Panc1 (cell line): Measurements from ENCODE around the gene HAUS6. TPM values are rescaled to one million over a fixed set of nuclear protein-coding genes. Genes with fewer than 3 reads are reported as not detected.
"Not testable (repeated sequence)": the region's sequence is repeated elsewhere in the genome, so short reads cannot be mapped to it uniquely, and the experiment has no call there.

ENCODE experiments used
- ATAC-seq: fragments of 200-7000 bp; cut with Tn5 transposase; 2 replicates; pipeline ENCODE4 v1.9.1; 2020; ENCODE audit warnings: mild to moderate bottlenecking, moderate library complexity
- BruUV-seq: library from RNA; stranded (reverse); fragments of 400-500 nt; replicated peaks from 2 replicates; lab custom pipeline; 2021; lab: Mats Ljungman, UMichigan
- CTCF ChIA-PET: fragments of 300-600 bp; sonication (Branson Sonifier 250); formaldehyde crosslinking; loops from one replicate; lab custom pipeline; 2022; ENCODE audit warnings: antibody characterized with exemption; lab: Charles Lee
- POLR2A ChIA-PET: fragments of 300-600 bp; sonication (Branson Sonifier 250); formaldehyde crosslinking; loops from one replicate; lab custom pipeline; 2022; ENCODE audit warnings: antibody characterized with exemption; lab: Charles Lee
- DNase-seq: peaks from one replicate; pipeline ENCODE4 v3.0.0-alpha.2; 2010; ENCODE audit warnings: low read depth, low spot score
- H3K27ac ChIP-seq: 2 replicates; pipeline ENCODE4 v1.5.1; 2011; ENCODE audit warnings: mild to moderate bottlenecking, low read length, inconsistent platforms
- H3K27me3 ChIP-seq: fragments of 200-500 bp; sonication (Bioruptor generic); 2 replicates; pipeline ENCODE4 v1.6.0; 2014; ENCODE audit warnings: low read length, inconsistent platforms; ENCODE audit not compliant: control insufficient read depth, insufficient read depth
- H3K36me3 ChIP-seq: fragments of 200-500 bp; sonication (Bioruptor generic); 2 replicates; pipeline ENCODE4 v1.5.1; 2014; ENCODE audit warnings: inconsistent platforms, mild to moderate bottlenecking, low read length, moderate library complexity; ENCODE audit not compliant: control insufficient read depth, insufficient read depth
- H3K4me1 ChIP-seq: 2 replicates; pipeline ENCODE4 v1.5.1; 2011; ENCODE audit warnings: inconsistent platforms, mild to moderate bottlenecking, low read length, moderate library complexity; ENCODE audit not compliant: control insufficient read depth, insufficient read depth
- H3K4me3 ChIP-seq, 2 experiments: 2 replicates each; pipeline ENCODE4 v1.5.1; 2011 to 2012; ENCODE audit warnings: low read depth in 2 of 2, low read length in 2 of 2, mild to moderate bottlenecking in 2 of 2, inconsistent platforms in 1 of 2, moderate library complexity in 1 of 2
- H3K9me3 ChIP-seq: fragments of 200-500 bp; sonication (Bioruptor generic); 2 replicates; pipeline ENCODE4 v1.5.1; 2014; ENCODE audit warnings: low read depth, mild to moderate bottlenecking, inconsistent platforms, low read length, moderate library complexity; ENCODE audit not compliant: control insufficient read depth, insufficient read depth
- POLR2AphosphoS5 ChIP-seq: IDR thresholded peaks from 2 replicates; pipeline ENCODE4 v1.6.1; 2012; ENCODE audit warnings: mild to moderate bottlenecking, low read depth, low read length, moderate library complexity
- REST ChIP-seq, 2 experiments: IDR thresholded peaks; 2 replicates each; pipeline ENCODE4 v1.6.1; 2011 to 2012; ENCODE audit warnings: low read depth in 2 of 2, control low read depth in 1 of 2, low read length in 1 of 2, mild to moderate bottlenecking in 1 of 2, moderate library complexity in 1 of 2; ENCODE audit not compliant: insufficient read depth in 1 of 2
- SIN3A ChIP-seq: IDR thresholded peaks from 2 replicates; pipeline ENCODE4 v1.6.1; 2012; ENCODE audit warnings: low read depth, mild to moderate bottlenecking, low read length, moderate library complexity, borderline replicate concordance; ENCODE audit not compliant: insufficient read depth
- TCF7L2 ChIP-seq: IDR thresholded peaks from 2 replicates; pipeline ENCODE4 v1.6.1; 2011; ENCODE audit warnings: mild to moderate bottlenecking, low read depth, low read length, inconsistent platforms
- in situ Hi-C: cut with HindIII; loops from 2 replicates; pipeline ENCODE4 v1.10.0; 2016; ENCODE audit warnings: low sequenced_read_pairs, low pct_unique_long_range_greater_than_20kb
- intact Hi-C: fragments of 100-400 bp; cut with micrococcal nuclease; formaldehyde crosslinking; loops from one replicate; pipeline ENCODE4 v1.10.0; 2022; ENCODE audit not compliant: unreplicated experiment
- total RNA-seq: library from RNA; stranded (reverse); gene quantifications from one replicate; pipeline ENCODE4 v1.2.1, GENCODE V29; 2021; ENCODE audit not compliant: unreplicated experiment
- TF ChIP-seq, protein P1 (sequence below): fragments of 450-650 bp; IDR thresholded peaks from 2 replicates; pipeline ENCODE4 v1.5.1; 2017; ENCODE audit warnings: mild to moderate bottlenecking

The HAUS6 gene
- total RNA-seq, 1 experiment from 2014 or later = 9.3 TPM

- Histone ChIP-seq H3K4me3 (no peak overlapping the region), H3K36me3 (no peaks in the 10 kb centered on the region), H3K27me3 (no peaks in the 10 kb centered on the region), H3K27ac (no peak overlapping the region), H3K9me3 (no peaks in the 10 kb centered on the region), H3K4me1 (no peaks in the 10 kb centered on the region)
- CTCF ChIA-PET = no interaction called here
- POLR2A ChIA-PET = no interaction called here
- intact Hi-C loops = loop anchor here (10.0 kb wide), 1 partner anchor 757 kb away; no protein-coding TSS in a partner anchor
- ATAC-seq = no peak
- DNase-seq = no peak
- TF ChIP-seq POLR2AphosphoS5 = no peak
- TF ChIP-seq REST (IDR thresholded peaks at IDR 0.05; ENCODE audit: insufficient read depth in 1 of 2, low read depth in 2 of 2, low read length in 1 of 2) = no peak
- no peak for TF ChIP-seq TCF7L2
- TF ChIP-seq SIN3A = no peak
- TF ChIP-seq, protein P1, sequence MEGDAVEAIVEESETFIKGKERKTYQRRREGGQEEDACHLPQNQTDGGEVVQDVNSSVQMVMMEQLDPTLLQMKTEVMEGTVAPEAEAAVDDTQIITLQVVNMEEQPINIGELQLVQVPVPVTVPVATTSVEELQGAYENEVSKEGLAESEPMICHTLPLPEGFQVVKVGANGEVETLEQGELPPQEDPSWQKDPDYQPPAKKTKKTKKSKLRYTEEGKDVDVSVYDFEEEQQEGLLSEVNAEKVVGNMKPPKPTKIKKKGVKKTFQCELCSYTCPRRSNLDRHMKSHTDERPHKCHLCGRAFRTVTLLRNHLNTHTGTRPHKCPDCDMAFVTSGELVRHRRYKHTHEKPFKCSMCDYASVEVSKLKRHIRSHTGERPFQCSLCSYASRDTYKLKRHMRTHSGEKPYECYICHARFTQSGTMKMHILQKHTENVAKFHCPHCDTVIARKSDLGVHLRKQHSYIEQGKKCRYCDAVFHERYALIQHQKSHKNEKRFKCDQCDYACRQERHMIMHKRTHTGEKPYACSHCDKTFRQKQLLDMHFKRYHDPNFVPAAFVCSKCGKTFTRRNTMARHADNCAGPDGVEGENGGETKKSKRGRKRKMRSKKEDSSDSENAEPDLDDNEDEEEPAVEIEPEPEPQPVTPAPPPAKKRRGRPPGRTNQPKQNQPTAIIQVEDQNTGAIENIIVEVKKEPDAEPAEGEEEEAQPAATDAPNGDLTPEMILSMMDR = no peak
- BruUV-seq = no TSS peak
- in situ Hi-C loops = no loop called here
Observed at GRCh38 chr9:19022206-19022605, 80.5 kb downstream of the HAUS6 start.

DNA sequence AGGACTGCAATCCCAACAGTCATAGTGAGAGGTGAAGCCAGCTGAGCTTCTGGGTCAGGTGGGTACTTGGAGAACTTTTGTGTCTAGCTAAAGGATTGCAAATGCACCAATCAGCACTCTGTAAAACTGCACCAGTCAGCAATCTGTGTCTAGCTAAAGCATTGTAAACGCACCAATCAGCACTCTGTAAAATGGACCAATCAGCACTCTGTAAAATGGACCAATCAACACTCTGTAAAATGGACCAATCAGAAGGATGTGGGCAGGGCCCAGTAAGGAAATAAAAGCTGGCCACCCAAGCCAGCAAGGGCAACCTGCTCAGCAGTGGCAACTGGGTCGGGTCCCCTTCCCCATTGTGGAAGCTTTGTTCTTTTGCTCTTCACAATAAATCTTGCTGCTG lies 81.1 kb downstream of the HAUS6 start:
- H3K27ac ChIP-seq, CTCF ChIA-PET, DNase-seq, in situ Hi-C loops, H3K9me3 ChIP-seq, H3K4me1 ChIP-seq, ATAC-seq, POLR2A ChIA-PET, H3K36me3 ChIP-seq, BruUV-seq, H3K27me3 ChIP-seq, H3K4me3 ChIP-seq: not testable (repeated sequence)
- intact Hi-C loops = loop anchor here (10.0 kb wide), 1 partner anchor 757 kb away; no protein-coding TSS in a partner anchor

- POLR2A ChIA-PET = no interaction called here
Observed at GRCh38 chr9:19020886-19021455, 81.7 kb downstream of the HAUS6 start.

More at GRCh38 chr9:19020886-19021455, 81.7 kb downstream of the HAUS6 start:
- no peaks in the 10 kb centered on the region for H3K9me3 ChIP-seq
- CTCF ChIA-PET = no interaction called here
- H3K27ac ChIP-seq = no peak overlapping the region
- intact Hi-C loops (loop anchor here (10.0 kb wide), 1 partner anchor 756 kb away; no protein-coding TSS in a partner anchor), in situ Hi-C loops (no loop called here)
- no peaks in the 10 kb centered on the region for H3K4me1 ChIP-seq
- H3K27me3 ChIP-seq = no peaks in the 10 kb centered on the region
- ATAC-seq (no peak), DNase-seq (no peak)
- BruUV-seq = no TSS peak
- H3K36me3 ChIP-seq = no peaks in the 10 kb centered on the region
- no peak overlapping the region for H3K4me3 ChIP-seq
- no peak for TF ChIP-seq POLR2AphosphoS5
- TF ChIP-seq, protein P1 = no peak
- TF ChIP-seq REST (IDR thresholded peaks at IDR 0.05; ENCODE audit: insufficient read depth in 1 of 2, low read depth in 2 of 2, low read length in 1 of 2) = no peak
- no peak for TF ChIP-seq TCF7L2
- TF ChIP-seq SIN3A = no peak
